ENCODE measurements around the gene MIPOL1. TPM values are rescaled to one million over a fixed set of nuclear protein-coding genes. Genes with fewer than 3 reads are reported as not detected.

MIPOL1 gene
- total and polyA plus RNA-seq, 2 of the 4 experiments (the other 2 are of a cell fraction) = 2.7 to 5.9 TPM

DNA sequence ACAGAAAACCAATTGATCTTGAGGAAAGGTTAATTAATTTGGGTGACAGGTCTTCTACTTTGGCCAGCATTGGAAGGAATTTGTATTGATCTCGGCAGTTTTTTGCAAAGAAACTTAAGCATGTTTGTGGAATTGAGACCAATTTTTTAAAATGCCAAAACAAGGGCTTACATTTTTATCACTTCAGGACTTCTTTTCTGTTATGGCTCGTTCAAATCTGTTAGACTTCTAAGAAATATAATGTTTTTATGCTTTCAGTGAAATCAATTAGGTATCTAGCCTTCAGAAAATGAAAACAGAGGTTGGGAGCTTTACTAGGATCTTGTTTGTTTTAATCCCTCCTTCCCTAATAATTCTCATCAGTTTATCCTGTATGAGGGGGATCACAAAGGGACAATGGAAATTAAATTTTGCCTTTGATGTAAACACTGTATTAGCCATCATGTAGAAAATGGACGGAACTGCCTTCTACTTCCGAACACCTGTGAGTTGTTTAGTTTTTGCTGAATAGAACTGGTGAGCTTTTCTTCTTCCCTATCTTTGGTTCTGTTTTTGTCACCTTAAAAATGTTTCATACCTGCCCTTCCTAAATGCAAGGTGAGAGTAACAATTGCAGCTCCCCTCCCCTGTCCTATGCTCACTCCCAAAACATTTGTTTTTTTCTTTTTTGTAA lies 389.5 kb downstream of the MIPOL1 start:
- H3K23ac ChIP-seq (ENCODE audit: low read depth, low read length) = no peak overlapping the region
- DNase-seq (no peak), ATAC-seq (ENCODE audit: low read depth) (no peak)
- peaks cover 89% of the 10 kb centered on the region for H3K27me3 ChIP-seq (ENCODE audit: control insufficient read depth, insufficient read depth, low read length)
- no peak overlapping the region for H3K18ac ChIP-seq (ENCODE audit: low read depth, low read length)
- H4K8ac ChIP-seq (ENCODE audit: low read depth in 2 of 2, low read length in 2 of 2) = no peak overlapping the region
- intact Hi-C loops (cut with micrococcal nuclease) (no loop called here), in situ Hi-C loops (cut with MboI; ENCODE audit: low sequenced_read_pairs) (loop anchor here (10.0 kb wide), 1 partner anchor 342 kb away; no protein-coding TSS in a partner anchor), dilution Hi-C loops (cut with HindIII; ENCODE audit: low sequenced_read_pairs, unreplicated experiment) (no loop called here)
- WGBS, 2 experiments (ENCODE audit: extremely low coverage in 2 of 2, insufficient read length in 1 of 2) = no CpG with 5 or more reads among the region's 4 CpGs
- peaks cover 22% of the 10 kb centered on the region; the same call in 1 of the 2 replicates for H3K9me3 ChIP-seq (ENCODE audit: control insufficient read depth, insufficient read depth, low read length)
- no peak overlapping the region for H3K27ac ChIP-seq (ENCODE audit: insufficient read depth, low read length)
- H3K4me3 ChIP-seq (ENCODE audit: insufficient read depth, low read depth, low read length) = no peak overlapping the region
- peaks cover 3% of the 10 kb centered on the region; the same call in 1 of the 2 replicates for H3K4me1 ChIP-seq (ENCODE audit: control insufficient read depth, insufficient read depth, low read length)
- H3K36me3 ChIP-seq (ENCODE audit: control insufficient read depth, insufficient read depth, low read length) = no peaks in the 10 kb centered on the region
- ChIA-PET CTCF (interaction anchor here (1.0 kb wide), 1 partner anchor 357 kb away, joined by 3 read pairs; no protein-coding TSS in a partner anchor), POLR2A (ENCODE audit: unreplicated experiment) (no interaction called here)
- no peak overlapping the region for H2BK5ac ChIP-seq (ENCODE audit: low read depth, low read length, poor library complexity, severe bottlenecking)
- no peak overlapping the region for H4K91ac ChIP-seq (ENCODE audit: insufficient read depth, low read depth, low read length)
- H2BK120ac ChIP-seq (ENCODE audit: low read depth, low read length) = no peak overlapping the region
- H3K9ac ChIP-seq (ENCODE audit: low read depth, low read length) = no peak overlapping the region
- no peak overlapping the region for H3K4me2 ChIP-seq (ENCODE audit: low read depth, low read length)
- no peak overlapping the region for H3K56ac ChIP-seq (ENCODE audit: extremely low read depth, insufficient read depth, low read length)
- no peak overlapping the region for H2BK20ac ChIP-seq (ENCODE audit: low read depth, low read length)
- H3K9me1 ChIP-seq (ENCODE audit: insufficient read depth, low read length) = no peaks in the 10 kb centered on the region
- H3K79me1 ChIP-seq (ENCODE audit: low read depth in 1 of 2, low read length in 2 of 2) = no peaks in the 10 kb centered on the region
- no peak overlapping the region for H2AK9ac ChIP-seq (replicated peaks; ENCODE audit: low read depth, low read length, poor library complexity)
- H4K5ac ChIP-seq (ENCODE audit: low read depth, low read length) = no peak overlapping the region
- H2AK5ac ChIP-seq (ENCODE audit: low read depth, low read length) = no peak overlapping the region
- no TSS peak for BruUV-seq (replicated peaks)
- H2BK15ac ChIP-seq (ENCODE audit: low read depth, low read length) = no peak overlapping the region
- H2AFZ ChIP-seq (replicated peaks; ENCODE audit: low read length, poor library complexity) = no peak overlapping the region
- TF ChIP-seq, protein P1, sequence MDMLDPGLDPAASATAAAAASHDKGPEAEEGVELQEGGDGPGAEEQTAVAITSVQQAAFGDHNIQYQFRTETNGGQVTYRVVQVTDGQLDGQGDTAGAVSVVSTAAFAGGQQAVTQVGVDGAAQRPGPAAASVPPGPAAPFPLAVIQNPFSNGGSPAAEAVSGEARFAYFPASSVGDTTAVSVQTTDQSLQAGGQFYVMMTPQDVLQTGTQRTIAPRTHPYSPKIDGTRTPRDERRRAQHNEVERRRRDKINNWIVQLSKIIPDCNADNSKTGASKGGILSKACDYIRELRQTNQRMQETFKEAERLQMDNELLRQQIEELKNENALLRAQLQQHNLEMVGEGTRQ (IDR thresholded peaks at IDR 0.05; ENCODE audit: low read depth, low read length) = no peak
- TF ChIP-seq NFE2L2 (IDR thresholded peaks at IDR 0.05; ENCODE audit: low read depth, low read length) (no peak), RCOR1 (IDR thresholded peaks at IDR 0.05; ENCODE audit: insufficient replicate concordance, low read length) (no peak), CEBPB (IDR thresholded peaks at IDR 0.05; ENCODE audit: low read depth, low read length) (no peak), CHD1 (IDR thresholded peaks at IDR 0.05; ENCODE audit: low read depth, low read length) (no peak), BHLHE40 (IDR thresholded peaks at IDR 0.05; ENCODE audit: low read depth, low read length) (no peak), MAFK (IDR thresholded peaks at IDR 0.05; ENCODE audit: low read depth, low read length) (no peak), MXI1 (IDR thresholded peaks at IDR 0.05; ENCODE audit: borderline replicate concordance, low read depth, low read length) (no peak), RAD21 (IDR thresholded peaks at IDR 0.05; ENCODE audit: low read length) (no peak), POLR2A (IDR thresholded peaks at IDR 0.05; ENCODE audit: low read depth, low read length) (no peak), RFX5 (IDR thresholded peaks at IDR 0.05; ENCODE audit: low read depth, low read length) (no peak), SMC3 (IDR thresholded peaks at IDR 0.05; ENCODE audit: low read depth, low read length) (no peak), FOS (IDR thresholded peaks at IDR 0.05; ENCODE audit: low read depth, low read length) (no peak), MAZ (IDR thresholded peaks at IDR 0.05; ENCODE audit: borderline replicate concordance, low read depth, low read length) (no peak)
- TF ChIP-seq, protein P2, sequence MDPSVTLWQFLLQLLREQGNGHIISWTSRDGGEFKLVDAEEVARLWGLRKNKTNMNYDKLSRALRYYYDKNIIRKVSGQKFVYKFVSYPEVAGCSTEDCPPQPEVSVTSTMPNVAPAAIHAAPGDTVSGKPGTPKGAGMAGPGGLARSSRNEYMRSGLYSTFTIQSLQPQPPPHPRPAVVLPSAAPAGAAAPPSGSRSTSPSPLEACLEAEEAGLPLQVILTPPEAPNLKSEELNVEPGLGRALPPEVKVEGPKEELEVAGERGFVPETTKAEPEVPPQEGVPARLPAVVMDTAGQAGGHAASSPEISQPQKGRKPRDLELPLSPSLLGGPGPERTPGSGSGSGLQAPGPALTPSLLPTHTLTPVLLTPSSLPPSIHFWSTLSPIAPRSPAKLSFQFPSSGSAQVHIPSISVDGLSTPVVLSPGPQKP (IDR thresholded peaks at IDR 0.05; ENCODE audit: borderline replicate concordance, low read depth, low read length) = no peak
- TF ChIP-seq, protein P3, sequence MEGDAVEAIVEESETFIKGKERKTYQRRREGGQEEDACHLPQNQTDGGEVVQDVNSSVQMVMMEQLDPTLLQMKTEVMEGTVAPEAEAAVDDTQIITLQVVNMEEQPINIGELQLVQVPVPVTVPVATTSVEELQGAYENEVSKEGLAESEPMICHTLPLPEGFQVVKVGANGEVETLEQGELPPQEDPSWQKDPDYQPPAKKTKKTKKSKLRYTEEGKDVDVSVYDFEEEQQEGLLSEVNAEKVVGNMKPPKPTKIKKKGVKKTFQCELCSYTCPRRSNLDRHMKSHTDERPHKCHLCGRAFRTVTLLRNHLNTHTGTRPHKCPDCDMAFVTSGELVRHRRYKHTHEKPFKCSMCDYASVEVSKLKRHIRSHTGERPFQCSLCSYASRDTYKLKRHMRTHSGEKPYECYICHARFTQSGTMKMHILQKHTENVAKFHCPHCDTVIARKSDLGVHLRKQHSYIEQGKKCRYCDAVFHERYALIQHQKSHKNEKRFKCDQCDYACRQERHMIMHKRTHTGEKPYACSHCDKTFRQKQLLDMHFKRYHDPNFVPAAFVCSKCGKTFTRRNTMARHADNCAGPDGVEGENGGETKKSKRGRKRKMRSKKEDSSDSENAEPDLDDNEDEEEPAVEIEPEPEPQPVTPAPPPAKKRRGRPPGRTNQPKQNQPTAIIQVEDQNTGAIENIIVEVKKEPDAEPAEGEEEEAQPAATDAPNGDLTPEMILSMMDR (conservative IDR thresholded peaks at IDR 0.05; ENCODE audit: low read depth, low read length) = no peak
- H3K4ac ChIP-seq (ENCODE audit: low read depth, low read length) = no peak overlapping the region
- peaks cover 8% of the 10 kb centered on the region; the same call in 1 of the 2 replicates for H4K20me1 ChIP-seq (ENCODE audit: insufficient read depth, low read length)
- H3K14ac ChIP-seq (replicated peaks; ENCODE audit: low read depth, low read length) = no peak overlapping the region
